GM12878 (cell line): ENCODE data around the gene RAB29. TPM values are rescaled to one million over a fixed set of nuclear protein-coding genes. Genes with fewer than 3 reads are reported as not detected.

Experiments used
- ATF7 ChIP-seq: fragments of 450-650 bp; IDR thresholded peaks from 2 replicates; pipeline ENCODE4 v1.6.1; 2016; ENCODE audit warnings: low read depth, mild to moderate bottlenecking
- BRCA1 ChIP-seq: IDR thresholded peaks from 2 replicates; pipeline ENCODE4 v1.6.1; 2011; ENCODE audit warnings: low read depth, low read length, improper control_type of control experiment
- CHD4 ChIP-seq: fragments of 200-600 bp; sonication (generic); IDR thresholded peaks from 2 replicates; pipeline ENCODE4 v1.6.1; 2016; ENCODE audit warnings: mild to moderate bottlenecking
- CREM ChIP-seq: IDR thresholded peaks from 2 replicates; pipeline ENCODE4 v1.6.1; 2014; ENCODE audit warnings: antibody characterized with exemption, low read depth
- KLF5 ChIP-seq: fragments of 450-650 bp; IDR thresholded peaks from 2 replicates; pipeline ENCODE4 v1.6.1; 2014; ENCODE audit warnings: mild to moderate bottlenecking; ENCODE audit not compliant: partially characterized antibody
- POLR2A ChIP-seq: IDR thresholded peaks from 2 replicates; pipeline ENCODE4 v1.6.1; 2011; ENCODE audit warnings: low read depth, mild to moderate bottlenecking, low read length
- RELB ChIP-seq: fragments of 450-650 bp; IDR thresholded peaks from 2 replicates; pipeline ENCODE4 v1.6.1; 2017; ENCODE audit warnings: low read depth, mild to moderate bottlenecking, moderate library complexity
- SIN3A ChIP-seq: IDR thresholded peaks from 2 replicates; pipeline ENCODE4 v1.6.1; 2012; ENCODE audit warnings: low read depth, low read length, improper control_type of control experiment
- SREBF1 ChIP-seq: IDR thresholded peaks from 2 replicates; pipeline ENCODE4 v1.6.1; 2012; ENCODE audit warnings: mild to moderate bottlenecking, low read length
- ZSCAN29 ChIP-seq: fragments of 450-650 bp; IDR thresholded peaks from 2 replicates; pipeline ENCODE4 v1.6.1; 2017; ENCODE audit warnings: mild to moderate bottlenecking, moderate library complexity
- polyA plus RNA-seq, 11 experiments: library from polyadenylated mRNA; depleted of rRNA in 4 of 11; unstranded in 6 of 11; stranded (reverse) in 5 of 11; fragments of >200 nt; fragmentation: Nextera tagmentation in 4 of 11; fragmentation: Illumina TruSeq in 1 of 11; extraction: Ambion mirVana in 4 of 11; extraction: Trizol in 1 of 11; gene quantifications; 1 replicate in 1 of 11; 2 replicates in 10 of 11; pipeline versions ENCODE4 v1.2.1 to v1.2.3, GENCODE V29; 2011 to 2016; ENCODE audit warnings: inconsistent platforms in 2 of 11, missing spikeins in 2 of 11, low read depth in 1 of 11
- total RNA-seq, 4 experiments: library from RNA; depleted of rRNA in 3 of 4; stranded (reverse); fragments of >200 nt in 3 of 4; fragmentation: Illumina TruSeq in 1 of 4; extraction: Trizol in 1 of 4; gene quantifications; 2 replicates each; pipeline versions ENCODE4 v1.2.1 to v1.2.3, GENCODE V29; 2013 to 2021

RAB29 gene
- total and polyA plus RNA-seq, 10 of the 15 experiments (the other 5 are each of a cell fraction or from before 2014, with no cell fraction given), result 11.7 to 74.5 (median 15.0) TPM

- TF ChIP-seq CHD4, result no peak
- peak; percentile 86 for TF ChIP-seq KLF5
- peak; percentile 40; the same call in 1 of the 2 replicates for TF ChIP-seq POLR2A
- peak; percentile 81; the same call in 1 of the 2 replicates for TF ChIP-seq RELB
- peak; percentile 92 for TF ChIP-seq ATF7
- TF ChIP-seq SREBF1, result peak; percentile 11; the same call in 1 of the 2 replicates
- no peak for TF ChIP-seq CREM
- 0 out of 2 replicates have a peak, but pooled peaks have one; percentile 53 for TF ChIP-seq SIN3A
- peak; percentile 74; the same call in 1 of the 2 replicates for TF ChIP-seq BRCA1
- TF ChIP-seq ZSCAN29, result no peak
- TF ChIP-seq, all 136 proteins: peak for 15
Measured at GRCh38 chr1:205748403-205749233, 26.7 kb downstream of the RAB29 start (continued).
